Activated T-cell treated with anti-CD3 and anti-CD28 coated beads, Interleukin-2, amount 50 U/mL, for 4 hours (primary cell): ENCODE data around the gene ALMS1. TPM values are rescaled to one million over a fixed set of nuclear protein-coding genes. Genes with fewer than 3 reads are reported as not detected.
"Not testable (repeated sequence)": the region's sequence is repeated elsewhere in the genome, so short reads cannot be mapped to it uniquely, and the experiment has no call there.

Source experiments
- ATAC-seq, 2 donors: fragments of 200-7000 bp; cut with Tn5 transposase; one replicate each; pipeline ENCODE4 v1.10.0; 2021
- DNase-seq: peaks from one replicate; pipeline ENCODE4 v3.0.0-alpha.2; 2020
- H3K27me3 Mint-ChIP-seq: one replicate; pipeline ENCODE4 v1.8.0; 2021; ENCODE audit warnings: low read depth, mixed read lengths
- H3K36me3 Mint-ChIP-seq: one replicate; pipeline ENCODE4 v1.8.0; 2022; ENCODE audit warnings: mixed read lengths; ENCODE audit not compliant: insufficient read depth
- H3K4me1 Mint-ChIP-seq: one replicate; pipeline ENCODE4 v1.8.0; 2021; ENCODE audit warnings: low read depth, mixed read lengths
- H3K4me3 Mint-ChIP-seq: one replicate; pipeline ENCODE4 v1.8.0; 2021; ENCODE audit warnings: mild to moderate bottlenecking, moderate library complexity, mixed read lengths
- H3K9me3 Mint-ChIP-seq: one replicate; pipeline ENCODE4 v1.8.0; 2021; ENCODE audit warnings: mixed read lengths
- total RNA-seq, 3 donors: library from RNA; stranded (reverse); gene quantifications; one replicate each; pipeline ENCODE4 v1.2.1, GENCODE V29; 2021

ALMS1 gene
- total RNA-seq: 10 to 100 TPM; 11.0 to 21.3 (median 14.6) TPM

GRCh38 chr2:73385504-73386341, at the start of gene ALMS1:
Gene ALMS1 (plus strand): TSS chr2:73385836. CDS start chr2:73385869, 33 bp downstream.
- peak; percentile 83 for DNase-seq
- Mint-ChIP-seq H3K36me3 (no peaks in the 10 kb centered on the region), H3K27me3 (peaks cover 8% of the 10 kb centered on the region), H3K9me3 (no peaks in the 10 kb centered on the region), H3K4me3 (peak within 1 kb of the TSS; percentile 88), H3K4me1 (peaks cover 31% of the 10 kb centered on the region)
- ATAC-seq: peak; percentile 91 to 92

GRCh38 chr2:73337828-73338227, 47.8 kb upstream of the ALMS1 start:
- Mint-ChIP-seq H3K36me3 (no peaks in the 10 kb centered on the region), H3K9me3 (peaks cover 11% of the 10 kb centered on the region), H3K4me1 (no peaks in the 10 kb centered on the region), H3K27me3 (peaks cover 16% of the 10 kb centered on the region), H3K4me3 (no peak overlapping the region)
- no peak for DNase-seq
- ATAC-seq: no peak

GRCh38 chr2:73339201-73339600, 46.4 kb upstream of the ALMS1 start:
- peaks cover 16% of the 10 kb centered on the region for H3K27me3 Mint-ChIP-seq
- H3K4me3 Mint-ChIP-seq: no peak overlapping the region
- ATAC-seq: no peak
- no peak for DNase-seq
- H3K4me1 Mint-ChIP-seq: no peaks in the 10 kb centered on the region
- peaks cover 6% of the 10 kb centered on the region for H3K9me3 Mint-ChIP-seq
- no peaks in the 10 kb centered on the region for H3K36me3 Mint-ChIP-seq

- Mint-ChIP-seq H3K27me3 (peaks cover 18% of the 10 kb centered on the region), H3K36me3 (no peaks in the 10 kb centered on the region), H3K9me3 (no peaks in the 10 kb centered on the region), H3K4me1 (no peaks in the 10 kb centered on the region), H3K4me3 (no peak overlapping the region)
- DNase-seq: no peak
- no peak for ATAC-seq
Observed at GRCh38 chr2:73341039-73341438, 44.6 kb upstream of the ALMS1 start.

- Mint-ChIP-seq H3K4me3 (no peak overlapping the region), H3K27me3 (peaks cover 11% of the 10 kb centered on the region), H3K9me3 (no peaks in the 10 kb centered on the region), H3K36me3 (no peaks in the 10 kb centered on the region), H3K4me1 (no peaks in the 10 kb centered on the region)
- no peak for DNase-seq
- ATAC-seq: no peak
Observed at GRCh38 chr2:73343992-73344391, 41.6 kb upstream of the ALMS1 start.

- H3K4me3 Mint-ChIP-seq, H3K36me3 Mint-ChIP-seq, H3K4me1 Mint-ChIP-seq, DNase-seq, ATAC-seq, H3K9me3 Mint-ChIP-seq: not testable (repeated sequence)
- H3K27me3 Mint-ChIP-seq: peaks cover 12% of the 10 kb centered on the region
Observed at GRCh38 chr2:73344747-73345146, 40.9 kb upstream of the ALMS1 start.

- ATAC-seq: no peak
- H3K9me3 Mint-ChIP-seq: no peaks in the 10 kb centered on the region
- H3K4me3 Mint-ChIP-seq: no peak overlapping the region
- H3K36me3 Mint-ChIP-seq: no peaks in the 10 kb centered on the region
- no peak for DNase-seq
- H3K27me3 Mint-ChIP-seq: peaks cover 23% of the 10 kb centered on the region
- H3K4me1 Mint-ChIP-seq: no peaks in the 10 kb centered on the region
Observed at GRCh38 chr2:73350035-73350691, 35.5 kb upstream of the ALMS1 start.

GRCh38 chr2:73356097-73356496, 29.5 kb upstream of the ALMS1 start:
- Mint-ChIP-seq H3K4me3 (no peak overlapping the region), H3K4me1 (no peaks in the 10 kb centered on the region), H3K9me3 (no peaks in the 10 kb centered on the region), H3K27me3 (peaks cover 10% of the 10 kb centered on the region), H3K36me3 (no peaks in the 10 kb centered on the region)
- DNase-seq: no peak
- no peak for ATAC-seq

- no peaks in the 10 kb centered on the region for H3K4me1 Mint-ChIP-seq
- no peak for ATAC-seq
- no peak overlapping the region for H3K4me3 Mint-ChIP-seq
- DNase-seq: no peak
- peaks cover 5% of the 10 kb centered on the region for H3K27me3 Mint-ChIP-seq
- no peaks in the 10 kb centered on the region for H3K9me3 Mint-ChIP-seq
- no peaks in the 10 kb centered on the region for H3K36me3 Mint-ChIP-seq
Observed at GRCh38 chr2:73359915-73360697, 25.5 kb upstream of the ALMS1 start.

GRCh38 chr2:73366060-73366459, 19.6 kb upstream of the ALMS1 start:
- peaks cover 6% of the 10 kb centered on the region for H3K27me3 Mint-ChIP-seq
- H3K4me1 Mint-ChIP-seq: no peaks in the 10 kb centered on the region
- DNase-seq (no peak), ATAC-seq (no peak)
- no peak overlapping the region for H3K4me3 Mint-ChIP-seq
- H3K9me3 Mint-ChIP-seq: no peaks in the 10 kb centered on the region
- no peaks in the 10 kb centered on the region for H3K36me3 Mint-ChIP-seq

- peaks cover 13% of the 10 kb centered on the region for H3K27me3 Mint-ChIP-seq
- DNase-seq (no peak), ATAC-seq (no peak)
- H3K4me3 Mint-ChIP-seq: no peak overlapping the region
- H3K36me3 Mint-ChIP-seq: no peaks in the 10 kb centered on the region
- H3K4me1 Mint-ChIP-seq: no peaks in the 10 kb centered on the region
- no peaks in the 10 kb centered on the region for H3K9me3 Mint-ChIP-seq
Observed at GRCh38 chr2:73368781-73369180, 16.9 kb upstream of the ALMS1 start.

- ATAC-seq: no peak
- no peaks in the 10 kb centered on the region for H3K36me3 Mint-ChIP-seq
- no peaks in the 10 kb centered on the region for H3K9me3 Mint-ChIP-seq
- H3K27me3 Mint-ChIP-seq: peaks cover 20% of the 10 kb centered on the region
- H3K4me3 Mint-ChIP-seq: no peak overlapping the region
- no peak for DNase-seq
- H3K4me1 Mint-ChIP-seq: no peaks in the 10 kb centered on the region
Observed at GRCh38 chr2:73370348-73370747, 15.3 kb upstream of the ALMS1 start.

GRCh38 chr2:73373344-73373743, 12.3 kb upstream of the ALMS1 start:
- Mint-ChIP-seq H3K4me1 (no peaks in the 10 kb centered on the region), H3K27me3 (peaks cover 33% of the 10 kb centered on the region), H3K9me3 (peaks cover 8% of the 10 kb centered on the region), H3K36me3 (peaks cover 2% of the 10 kb centered on the region), H3K4me3 (no peak overlapping the region)
- ATAC-seq (no peak), DNase-seq (no peak)

- H3K36me3 Mint-ChIP-seq: peaks cover 2% of the 10 kb centered on the region
- ATAC-seq: no peak
Observed at GRCh38 chr2:73374269-73374668, 11.4 kb upstream of the ALMS1 start.

More at GRCh38 chr2:73374269-73374668, 11.4 kb upstream of the ALMS1 start:
- no peaks in the 10 kb centered on the region for H3K4me1 Mint-ChIP-seq
- no peak overlapping the region for H3K4me3 Mint-ChIP-seq
- peaks cover 35% of the 10 kb centered on the region for H3K27me3 Mint-ChIP-seq
- DNase-seq: no peak
- peaks cover 8% of the 10 kb centered on the region for H3K9me3 Mint-ChIP-seq
